Mesendoderm (in vitro differentiated cells): ENCODE data around the gene ANKRD62.
"Not testable (repeated sequence)": the region's sequence is repeated elsewhere in the genome, so short reads cannot be mapped to it uniquely, and the experiment has no call there.

ENCODE experiments used
- DNase-seq: peaks from one replicate; pipeline ENCODE4 v3.0.0; 2013
- H2AK5ac ChIP-seq: 2 replicates; pipeline ENCODE4 v1.6.1; 2013; ENCODE audit warnings: low read length, inconsistent platforms
- H2BK120ac ChIP-seq: 2 replicates; pipeline ENCODE4 v1.6.1; 2013; ENCODE audit warnings: low read depth, mild to moderate bottlenecking, low read length, moderate library complexity, mixed read lengths
- H2BK15ac ChIP-seq: replicated peaks from 2 replicates; pipeline ENCODE4 v1.6.1; 2013; ENCODE audit warnings: low read depth, mild to moderate bottlenecking, moderate library complexity
- H2BK5ac ChIP-seq: 2 replicates; pipeline ENCODE4 v1.6.1; 2013; ENCODE audit warnings: low read length, inconsistent platforms
- H3K18ac ChIP-seq: 2 replicates; pipeline ENCODE4 v1.6.1; 2013; ENCODE audit warnings: mild to moderate bottlenecking, low read length, mixed read lengths
- H3K23ac ChIP-seq: one replicate; pipeline ENCODE4 v1.6.1; 2013; ENCODE audit warnings: low read length
- H3K27ac ChIP-seq: 2 replicates; pipeline ENCODE4 v1.5.1; 2013; ENCODE audit warnings: low read depth, mild to moderate bottlenecking, inconsistent platforms, low read length, moderate library complexity
- H3K27me3 ChIP-seq: 2 replicates; pipeline ENCODE4 v1.6.1; 2013; ENCODE audit warnings: low read length, control low read depth, mild to moderate bottlenecking, inconsistent platforms; ENCODE audit not compliant: insufficient read depth, poor library complexity
- H3K36me3 ChIP-seq: 2 replicates; pipeline ENCODE4 v1.6.1; 2013; ENCODE audit warnings: low read length, inconsistent platforms; ENCODE audit not compliant: control insufficient read depth, insufficient read depth
- H3K4ac ChIP-seq: one replicate; pipeline ENCODE4 v1.6.1; 2013; ENCODE audit warnings: low read depth, mild to moderate bottlenecking, low read length, moderate library complexity
- H3K4me1 ChIP-seq: 2 replicates; pipeline ENCODE4 v1.6.1; 2013; ENCODE audit warnings: low read depth, low read length, inconsistent platforms; ENCODE audit not compliant: control insufficient read depth
- H3K4me2 ChIP-seq: 2 replicates; pipeline ENCODE4 v1.6.1; 2013; ENCODE audit warnings: low read length
- H3K4me3 ChIP-seq: 2 replicates; pipeline ENCODE4 v1.5.1; 2013; ENCODE audit warnings: mild to moderate bottlenecking, low read length
- H3K56ac ChIP-seq: one replicate; pipeline ENCODE4 v1.6.1; 2013; ENCODE audit warnings: low read length
- H3K79me1 ChIP-seq: 2 replicates; pipeline ENCODE4 v1.6.1; 2013; ENCODE audit warnings: low read length, inconsistent platforms
- H3K79me2 ChIP-seq: 2 replicates; pipeline ENCODE4 v1.6.1; 2013; ENCODE audit warnings: mild to moderate bottlenecking, low read length; ENCODE audit not compliant: control insufficient read depth, insufficient read depth
- H3K9ac ChIP-seq: 2 replicates; pipeline ENCODE4 v1.6.1; 2013; ENCODE audit warnings: low read length, inconsistent platforms
- H4K5ac ChIP-seq: one replicate; pipeline ENCODE4 v1.6.1; 2013; ENCODE audit warnings: low read length
- H4K8ac ChIP-seq: one replicate; pipeline ENCODE4 v1.6.1; 2013; ENCODE audit warnings: low read depth, mild to moderate bottlenecking, control low read depth, low read length, moderate library complexity
- WGBS: extraction: QIAGEN DNeasy Blood & Tissue Kit; methylation state at CpG from one replicate; pipeline ENCODE4 v1.1.7; 2013; ENCODE audit warnings: low lambda C conversion rate, missing lambda C conversion rate; ENCODE audit not compliant: insufficient coverage; ENCODE audit errors: extremely low coverage; 5-methylcytosine and 5-hydroxymethylcytosine counted together

ANKRD62 gene

DNA sequence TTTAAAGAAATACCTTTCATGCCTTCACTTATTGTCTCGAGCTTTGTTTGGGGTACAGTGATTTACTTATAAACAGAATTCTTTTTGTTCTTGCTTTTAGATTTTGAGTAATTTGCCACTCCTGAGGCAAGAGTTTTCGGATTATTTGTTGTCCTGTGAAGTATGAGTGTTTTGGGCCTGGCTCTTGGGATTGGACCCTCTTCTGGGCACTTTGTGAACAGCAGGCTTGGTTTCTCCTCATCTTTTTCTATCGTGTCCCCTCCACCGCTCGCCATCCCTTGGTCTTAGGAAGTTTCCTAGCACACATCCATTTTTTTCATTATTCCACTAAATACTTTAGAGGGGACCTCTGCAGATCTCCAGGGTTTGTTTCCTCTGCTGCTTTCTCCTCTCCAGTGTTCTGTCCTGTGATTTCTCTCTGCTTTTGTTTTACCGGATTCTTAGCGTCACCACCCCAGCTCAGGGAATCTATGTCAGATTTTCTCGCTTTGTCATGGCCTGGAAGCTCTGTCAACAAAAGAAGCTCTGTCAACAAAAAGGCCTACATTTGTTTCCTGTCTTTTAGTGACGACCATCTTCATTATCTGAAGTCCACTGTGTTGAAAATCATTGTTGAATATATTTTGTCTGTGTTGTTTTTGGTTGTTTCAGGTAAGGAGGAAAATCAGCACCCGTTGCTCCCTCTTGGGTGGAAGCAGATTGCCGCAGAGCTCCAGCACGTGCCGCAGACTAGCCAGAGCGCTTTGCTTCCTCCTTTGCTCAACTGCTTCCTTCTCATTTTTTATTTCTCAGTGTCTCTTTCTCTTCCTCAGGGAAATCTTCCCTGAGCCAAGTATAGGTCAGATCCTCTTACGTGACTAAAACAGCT, 27.8 kb downstream of the ANKRD62 start:
- no peak overlapping the region for H3K9ac ChIP-seq
- no peak overlapping the region for H3K18ac ChIP-seq
- no peaks in the 10 kb centered on the region for H3K4me1 ChIP-seq
- no peak overlapping the region for H2BK5ac ChIP-seq
- no peak overlapping the region for H2BK15ac ChIP-seq
- peak; percentile 77 for DNase-seq
- H4K8ac ChIP-seq, result no peak overlapping the region
- H3K27me3 ChIP-seq, result no peaks in the 10 kb centered on the region
- no peak overlapping the region for H3K4me2 ChIP-seq
- no peak overlapping the region for H3K4me3 ChIP-seq
- no peak overlapping the region for H2BK120ac ChIP-seq
- no CpG with 5 or more reads among the region's 15 CpGs for WGBS
- no peak overlapping the region for H2AK5ac ChIP-seq
- H3K36me3 ChIP-seq, result no peaks in the 10 kb centered on the region
- H3K27ac ChIP-seq, result no peak overlapping the region
- peak overlapping the region; percentile 56 for H3K56ac ChIP-seq
- H4K5ac ChIP-seq, result no peak overlapping the region
- no peak overlapping the region for H3K23ac ChIP-seq
- H3K79me2 ChIP-seq, result no peaks in the 10 kb centered on the region
- H3K4ac ChIP-seq, result no peak overlapping the region
- H3K79me1 ChIP-seq, result no peaks in the 10 kb centered on the region

- H3K79me2 ChIP-seq, H3K27ac ChIP-seq, H4K8ac ChIP-seq, H3K18ac ChIP-seq, H3K9ac ChIP-seq, H2BK15ac ChIP-seq, H3K56ac ChIP-seq, DNase-seq, H3K23ac ChIP-seq, H3K79me1 ChIP-seq, H3K27me3 ChIP-seq, H3K4ac ChIP-seq, H2AK5ac ChIP-seq, H3K4me3 ChIP-seq, H2BK120ac ChIP-seq, H4K5ac ChIP-seq, H2BK5ac ChIP-seq, H3K4me2 ChIP-seq, H3K36me3 ChIP-seq, H3K4me1 ChIP-seq: not testable (repeated sequence)
- no CpG with 5 or more reads among the region's 3 CpGs for WGBS
These were observed 28.4 kb downstream of the ANKRD62 start for GRCh38 chr18:12122043-12122389.

DNA sequence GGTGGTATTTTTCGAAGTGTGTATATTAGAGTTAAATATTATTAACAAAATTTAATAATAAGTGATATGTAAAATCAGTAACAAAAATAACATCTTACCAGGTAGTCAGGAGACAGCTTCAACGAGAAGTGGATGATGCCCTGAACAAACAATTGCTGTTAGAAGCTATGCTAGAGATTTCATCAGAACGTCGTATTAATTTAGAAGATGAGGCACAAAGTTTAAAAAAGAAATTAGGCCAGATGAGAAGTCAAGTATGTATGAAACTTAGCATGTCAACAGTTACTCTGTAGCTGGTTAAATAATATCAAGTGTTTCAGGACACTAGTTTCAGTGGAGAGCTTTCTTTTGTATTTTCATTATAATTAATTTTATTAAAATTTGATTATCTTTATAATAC, 34.0 kb downstream of the ANKRD62 start:
- H3K9ac ChIP-seq, H2BK5ac ChIP-seq, DNase-seq, H3K27me3 ChIP-seq, H3K4ac ChIP-seq, H2AK5ac ChIP-seq, H3K56ac ChIP-seq, H3K4me2 ChIP-seq, H4K5ac ChIP-seq, H3K18ac ChIP-seq, H3K23ac ChIP-seq, H3K79me1 ChIP-seq, H3K79me2 ChIP-seq, H3K4me1 ChIP-seq, H3K4me3 ChIP-seq, H2BK120ac ChIP-seq, H3K27ac ChIP-seq, H2BK15ac ChIP-seq, H4K8ac ChIP-seq, H3K36me3 ChIP-seq: not testable (repeated sequence)
- no CpG with 5 or more reads among the region's 4 CpGs for WGBS

DNA sequence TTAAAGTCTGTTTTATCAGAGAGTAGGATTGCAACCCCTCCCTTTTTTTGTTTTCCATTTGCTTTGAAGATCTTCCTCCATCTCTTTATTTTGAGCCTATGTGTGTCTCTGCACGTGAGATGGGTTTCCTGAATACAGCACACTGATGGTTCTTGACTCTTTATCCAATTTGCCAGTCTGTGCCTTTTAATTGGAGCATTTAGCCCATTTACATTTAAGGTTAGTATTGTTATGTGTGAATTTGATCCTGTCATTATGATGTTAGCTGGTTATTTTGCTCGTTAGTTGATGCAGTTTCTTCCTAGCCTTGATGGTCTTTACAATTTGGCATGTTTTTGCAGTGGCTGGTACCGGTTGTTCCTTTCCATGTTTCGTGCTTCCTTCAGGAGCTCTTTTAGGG, 45.2 kb downstream of the ANKRD62 start:
- H3K9ac ChIP-seq, DNase-seq, H2BK120ac ChIP-seq, H3K4me1 ChIP-seq, H3K79me1 ChIP-seq, H2AK5ac ChIP-seq, H3K27me3 ChIP-seq, H2BK15ac ChIP-seq, H4K8ac ChIP-seq, H3K4me3 ChIP-seq, H4K5ac ChIP-seq, H3K79me2 ChIP-seq, H2BK5ac ChIP-seq, H3K23ac ChIP-seq, H3K4ac ChIP-seq, H3K4me2 ChIP-seq, H3K18ac ChIP-seq, H3K36me3 ChIP-seq, H3K27ac ChIP-seq, H3K56ac ChIP-seq: not testable (repeated sequence)
- WGBS, result no CpG with 5 or more reads among the region's 4 CpGs

- not testable (repeated sequence) for H3K27me3 ChIP-seq, H2BK15ac ChIP-seq, H4K5ac ChIP-seq, H3K23ac ChIP-seq, H3K79me1 ChIP-seq, H3K4me3 ChIP-seq, H2AK5ac ChIP-seq, H3K27ac ChIP-seq, H2BK5ac ChIP-seq, H3K4me1 ChIP-seq, H3K4ac ChIP-seq, H3K56ac ChIP-seq, DNase-seq, H3K18ac ChIP-seq, H4K8ac ChIP-seq, H3K79me2 ChIP-seq, H2BK120ac ChIP-seq, H3K9ac ChIP-seq, H3K36me3 ChIP-seq, H3K4me2 ChIP-seq
- no CpG with 5 or more reads among the region's 12 CpGs for WGBS
These were observed 47.2 kb downstream of the ANKRD62 start for GRCh38 chr18:12140866-12141265.

DNA sequence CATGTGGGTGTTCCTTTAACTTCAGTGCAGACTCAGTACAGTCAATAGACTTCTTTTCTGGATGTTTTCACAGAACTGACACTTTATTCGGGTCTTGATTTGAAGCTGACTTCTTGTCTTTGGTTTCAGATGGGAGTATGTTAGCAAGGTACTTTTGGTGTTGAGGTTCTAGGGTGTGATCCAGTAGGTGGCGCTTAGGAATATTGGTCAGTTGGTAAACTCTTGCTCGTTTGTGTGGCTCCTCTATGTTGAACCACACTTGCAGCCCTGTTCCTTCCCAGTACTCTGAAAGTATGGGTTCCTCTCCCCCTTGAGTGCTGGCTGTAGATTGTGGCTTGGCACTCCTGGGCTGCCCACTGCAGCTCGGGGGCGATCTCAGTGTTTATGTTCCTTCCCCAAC, 48.1 kb downstream of the ANKRD62 start:
- H3K4me1 ChIP-seq, H3K27me3 ChIP-seq, H2BK5ac ChIP-seq, H3K27ac ChIP-seq, H4K5ac ChIP-seq, H3K4me2 ChIP-seq, H3K56ac ChIP-seq, H3K36me3 ChIP-seq, H3K18ac ChIP-seq, H3K4me3 ChIP-seq, H4K8ac ChIP-seq, DNase-seq, H3K23ac ChIP-seq, H3K79me2 ChIP-seq, H2BK15ac ChIP-seq, H3K9ac ChIP-seq, H3K79me1 ChIP-seq, H2BK120ac ChIP-seq, H2AK5ac ChIP-seq, H3K4ac ChIP-seq: not testable (repeated sequence)
- no CpG with 5 or more reads among the region's 5 CpGs for WGBS
